Measurements from ENCODE around the gene TSPAN7. TPM values are rescaled to one million over a fixed set of nuclear protein-coding genes. Genes with fewer than 3 reads are reported as not detected.

TSPAN7 gene
- total and polyA plus RNA-seq, 4 experiments from 2014 or later, result 0.47 to 0.92 (median 0.72) TPM; not detected in 1

GRCh38 chrX:38628587-38628986, 67.2 kb downstream of the TSPAN7 start:
- Histone ChIP-seq H3K4me3 (ENCODE audit: low read length in 2 of 2) (no peak overlapping the region), H3K27ac (ENCODE audit: low read depth, low read length) (no peak overlapping the region), H3K36me3 (ENCODE audit: insufficient read depth, low read length) (no peaks in the 10 kb centered on the region), H3K4me1 (ENCODE audit: insufficient read depth, low read length) (no peaks in the 10 kb centered on the region), H3K9me3 (ENCODE audit: control insufficient read depth in 1 of 2, low read length in 2 of 2) (no peaks in the 10 kb centered on the region), H3K27me3 (ENCODE audit: insufficient read depth, low read length) (no peaks in the 10 kb centered on the region)
- Mint-ChIP-seq H3K27me3 (peaks cover 0 to 5% of the 10 kb centered on the region in 2 donors), H3K9me3 (no peaks in the 10 kb centered on the region), H3K4me1 (peaks cover 0 to 6% (median 4%) of the 10 kb centered on the region in 4 donors), H3K36me3 (no peaks in the 10 kb centered on the region), H3K4me3 (no peak overlapping the region), H3K27ac (no peak overlapping the region)
- POLR2A ChIA-PET (ENCODE audit: partially characterized antibody), result no interaction called here
- no peak for DNase-seq
- CTCF ChIA-PET (ENCODE audit: partially characterized antibody), result no interaction called here
- intact Hi-C loops (cut with micrococcal nuclease), result no loop called here

- no peak for DNase-seq
Observed at GRCh38 chrX:38632516-38632915, 71.2 kb downstream of the TSPAN7 start.

DNA sequence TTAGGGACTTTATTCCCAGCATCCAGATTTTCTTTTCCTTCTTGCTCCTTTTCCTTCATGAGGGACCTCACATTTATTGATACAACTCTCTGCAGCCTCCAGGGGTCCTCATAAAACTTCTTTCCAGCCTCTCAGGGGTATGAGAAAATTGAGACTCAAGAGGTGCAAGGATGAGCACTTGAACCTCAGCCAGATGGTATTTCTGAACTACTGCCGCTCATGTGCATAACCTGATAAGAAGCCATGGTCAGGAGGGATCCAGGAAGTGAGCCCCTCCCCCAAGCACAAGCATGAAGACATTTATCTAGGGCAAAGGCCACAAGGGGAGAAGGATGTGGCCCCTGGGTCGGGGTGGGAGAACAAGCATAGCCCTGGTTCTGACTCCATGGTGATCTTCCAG, 73.3 kb downstream of the TSPAN7 start:
- no peaks in the 10 kb centered on the region for H3K27me3 Mint-ChIP-seq
- H3K4me3 Mint-ChIP-seq, result no peak overlapping the region
- H3K4me1 Mint-ChIP-seq, result peaks cover 0 to 6% (median 4%) of the 10 kb centered on the region in 4 donors
- CTCF ChIA-PET (ENCODE audit: partially characterized antibody), result no interaction called here
- no peaks in the 10 kb centered on the region for H3K36me3 Mint-ChIP-seq
- no peak overlapping the region for H3K27ac ChIP-seq (ENCODE audit: low read depth, low read length)
- H3K9me3 ChIP-seq (ENCODE audit: control insufficient read depth in 1 of 2, low read length in 2 of 2), result no peaks in the 10 kb centered on the region
- DNase-seq, result no peak
- POLR2A ChIA-PET (ENCODE audit: partially characterized antibody), result no interaction called here
- H3K27ac Mint-ChIP-seq, result no peak overlapping the region
- H3K4me1 ChIP-seq (ENCODE audit: insufficient read depth, low read length), result no peaks in the 10 kb centered on the region
- intact Hi-C loops (cut with micrococcal nuclease), result no loop called here
- H3K9me3 Mint-ChIP-seq, result no peaks in the 10 kb centered on the region
- no peaks in the 10 kb centered on the region for H3K27me3 ChIP-seq (ENCODE audit: insufficient read depth, low read length)
- no peak overlapping the region for H3K4me3 ChIP-seq (ENCODE audit: low read length in 2 of 2)
- H3K36me3 ChIP-seq (ENCODE audit: insufficient read depth, low read length), result no peaks in the 10 kb centered on the region

More at GRCh38 chrX:38632516-38632915, 71.2 kb downstream of the TSPAN7 start:
- Histone ChIP-seq H3K9me3 (ENCODE audit: control insufficient read depth in 1 of 2, low read length in 2 of 2) (no peaks in the 10 kb centered on the region), H3K36me3 (ENCODE audit: insufficient read depth, low read length) (no peaks in the 10 kb centered on the region), H3K27me3 (ENCODE audit: insufficient read depth, low read length) (no peaks in the 10 kb centered on the region), H3K4me1 (ENCODE audit: insufficient read depth, low read length) (no peaks in the 10 kb centered on the region), H3K4me3 (ENCODE audit: low read length in 2 of 2) (no peak overlapping the region), H3K27ac (ENCODE audit: low read depth, low read length) (no peak overlapping the region)
- H3K4me3 Mint-ChIP-seq, result peak overlapping the region in 5 of 8 donors; percentile 6 to 61 (median 42)
- CTCF ChIA-PET (ENCODE audit: partially characterized antibody), result no interaction called here
- H3K27me3 Mint-ChIP-seq, result no peaks in the 10 kb centered on the region
- H3K4me1 Mint-ChIP-seq, result peaks cover 0 to 6% (median 4%) of the 10 kb centered on the region in 4 donors
- H3K9me3 Mint-ChIP-seq, result no peaks in the 10 kb centered on the region
- intact Hi-C loops (cut with micrococcal nuclease), result no loop called here
- POLR2A ChIA-PET (ENCODE audit: partially characterized antibody), result no interaction called here
- H3K36me3 Mint-ChIP-seq, result no peaks in the 10 kb centered on the region
- H3K27ac Mint-ChIP-seq, result no peak overlapping the region

- H3K9me3 Mint-ChIP-seq, result no peaks in the 10 kb centered on the region
- H3K27ac ChIP-seq (ENCODE audit: low read depth, low read length), result no peak overlapping the region
- H3K9me3 ChIP-seq (ENCODE audit: control insufficient read depth in 1 of 2, low read length in 2 of 2), result no peaks in the 10 kb centered on the region
- ChIA-PET POLR2A (ENCODE audit: partially characterized antibody) (no interaction called here), CTCF (ENCODE audit: partially characterized antibody) (no interaction called here)
- peaks cover 3 to 5% of the 10 kb centered on the region in 2 donors for H3K27me3 Mint-ChIP-seq
- DNase-seq, result no peak
- no peak overlapping the region for H3K4me3 Mint-ChIP-seq
- H3K36me3 ChIP-seq (ENCODE audit: insufficient read depth, low read length), result no peaks in the 10 kb centered on the region
- H3K36me3 Mint-ChIP-seq, result no peaks in the 10 kb centered on the region
- no peaks in the 10 kb centered on the region for H3K27me3 ChIP-seq (ENCODE audit: insufficient read depth, low read length)
- intact Hi-C loops (cut with micrococcal nuclease), result no loop called here
- no peaks in the 10 kb centered on the region for H3K4me1 ChIP-seq (ENCODE audit: insufficient read depth, low read length)
- H3K4me3 ChIP-seq (ENCODE audit: low read length in 2 of 2), result no peak overlapping the region
- no peak overlapping the region for H3K27ac Mint-ChIP-seq
- H3K4me1 Mint-ChIP-seq, result peaks cover 0 to 6% (median 3%) of the 10 kb centered on the region in 4 donors
Observed at GRCh38 chrX:38636949-38637819, 75.8 kb downstream of the TSPAN7 start.

GRCh38 chrX:38638952-38639529, 77.7 kb downstream of the TSPAN7 start:
- Histone ChIP-seq H3K36me3 (ENCODE audit: insufficient read depth, low read length) (no peaks in the 10 kb centered on the region), H3K4me1 (ENCODE audit: insufficient read depth, low read length) (no peaks in the 10 kb centered on the region), H3K4me3 (ENCODE audit: low read length in 2 of 2) (no peak overlapping the region), H3K27ac (ENCODE audit: low read depth, low read length) (no peak overlapping the region), H3K27me3 (ENCODE audit: insufficient read depth, low read length) (no peaks in the 10 kb centered on the region), H3K9me3 (ENCODE audit: control insufficient read depth in 1 of 2, low read length in 2 of 2) (no peaks in the 10 kb centered on the region)
- Mint-ChIP-seq H3K27me3 (peaks cover 7% of the 10 kb centered on the region in 2 donors), H3K4me1 (no peaks in the 10 kb centered on the region), H3K4me3 (no peak overlapping the region), H3K36me3 (no peaks in the 10 kb centered on the region), H3K27ac (peak overlapping the region in 1 of 7 donors; percentile 43), H3K9me3 (no peaks in the 10 kb centered on the region)
- intact Hi-C loops (cut with micrococcal nuclease), result no loop called here
- POLR2A ChIA-PET (ENCODE audit: partially characterized antibody), result no interaction called here
- DNase-seq, result no peak
- CTCF ChIA-PET (ENCODE audit: partially characterized antibody), result no interaction called here

DNA sequence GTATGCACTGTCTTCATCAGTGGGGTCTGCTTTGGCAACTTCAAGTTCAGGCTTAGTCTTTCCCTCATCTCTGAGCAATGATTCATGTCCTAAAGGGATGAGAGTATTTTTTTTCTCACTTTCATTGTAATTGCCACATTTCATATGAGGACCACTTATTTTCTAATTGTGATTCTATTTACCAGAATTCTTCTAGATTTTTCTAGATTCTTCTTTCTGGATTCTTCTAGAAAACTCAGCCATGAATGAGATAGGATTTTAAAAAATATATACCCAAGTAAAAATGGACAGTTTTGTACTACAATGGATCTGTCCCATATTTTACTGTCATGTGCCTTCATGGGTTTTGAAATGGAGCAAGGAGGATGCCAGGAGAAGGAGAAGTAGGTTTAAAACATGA, 78.4 kb downstream of the TSPAN7 start:
- Histone ChIP-seq H3K27me3 (ENCODE audit: insufficient read depth, low read length) (no peaks in the 10 kb centered on the region), H3K36me3 (ENCODE audit: insufficient read depth, low read length) (no peaks in the 10 kb centered on the region), H3K4me1 (ENCODE audit: insufficient read depth, low read length) (no peaks in the 10 kb centered on the region), H3K4me3 (ENCODE audit: low read length in 2 of 2) (no peak overlapping the region), H3K9me3 (ENCODE audit: control insufficient read depth in 1 of 2, low read length in 2 of 2) (no peaks in the 10 kb centered on the region), H3K27ac (ENCODE audit: low read depth, low read length) (no peak overlapping the region)
- H3K4me1 Mint-ChIP-seq, result no peaks in the 10 kb centered on the region
- DNase-seq, result no peak
- POLR2A ChIA-PET (ENCODE audit: partially characterized antibody), result no interaction called here
- H3K27ac Mint-ChIP-seq, result no peak overlapping the region
- H3K36me3 Mint-ChIP-seq, result no peaks in the 10 kb centered on the region
- no peak overlapping the region for H3K4me3 Mint-ChIP-seq
- intact Hi-C loops (cut with micrococcal nuclease), result no loop called here
- H3K27me3 Mint-ChIP-seq, result peaks cover 7% of the 10 kb centered on the region in 2 donors
- no peaks in the 10 kb centered on the region for H3K9me3 Mint-ChIP-seq
- CTCF ChIA-PET (ENCODE audit: partially characterized antibody), result no interaction called here

DNA sequence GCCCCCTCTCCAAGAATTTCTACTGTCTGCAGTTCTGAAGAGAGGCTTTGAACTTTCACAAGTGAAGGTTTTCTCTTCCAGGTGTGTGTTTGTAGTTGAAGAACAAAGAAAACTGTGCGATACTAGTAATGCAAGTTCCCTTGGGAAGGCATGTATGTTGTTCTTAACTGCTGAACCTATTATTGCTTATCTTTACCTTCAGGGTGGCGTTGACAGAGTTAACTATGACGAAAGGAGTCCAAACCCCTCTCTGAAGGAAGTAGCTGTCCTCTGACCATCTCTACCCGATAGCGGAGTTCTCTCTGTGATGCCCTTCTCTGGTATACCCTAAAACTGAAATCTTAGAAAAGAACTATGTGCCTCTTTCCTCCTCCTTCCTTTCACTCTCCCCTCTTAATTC, 79.9 kb downstream of the TSPAN7 start:
- H3K27ac Mint-ChIP-seq, result peak overlapping the region in 1 of 7 donors; percentile 53
- no peaks in the 10 kb centered on the region for H3K9me3 Mint-ChIP-seq
- Histone ChIP-seq H3K4me3 (ENCODE audit: low read length in 2 of 2) (no peak overlapping the region), H3K4me1 (ENCODE audit: insufficient read depth, low read length) (no peaks in the 10 kb centered on the region), H3K36me3 (ENCODE audit: insufficient read depth, low read length) (no peaks in the 10 kb centered on the region), H3K9me3 (ENCODE audit: control insufficient read depth in 1 of 2, low read length in 2 of 2) (no peaks in the 10 kb centered on the region), H3K27ac (ENCODE audit: low read depth, low read length) (no peak overlapping the region), H3K27me3 (ENCODE audit: insufficient read depth, low read length) (no peaks in the 10 kb centered on the region)
- H3K4me1 Mint-ChIP-seq, result peaks cover 0 to under 1% (median 0%) of the 10 kb centered on the region in 4 donors
- no peak overlapping the region for H3K4me3 Mint-ChIP-seq
- peaks cover 7% of the 10 kb centered on the region in 2 donors for H3K27me3 Mint-ChIP-seq
- H3K36me3 Mint-ChIP-seq, result no peaks in the 10 kb centered on the region
- DNase-seq, result no peak
- POLR2A ChIA-PET (ENCODE audit: partially characterized antibody), result no interaction called here
- intact Hi-C loops (cut with micrococcal nuclease), result no loop called here
- CTCF ChIA-PET (ENCODE audit: partially characterized antibody), result no interaction called here

Data from CD4-positive, alpha-beta memory T cell (primary cell).